MM.1S (cell line): Measurements from ENCODE around the gene NAALADL2.

Source experiments
- EZH2 ChIP-seq: fragments of 300-600 bp; sonication (generic); optimal IDR thresholded peaks from 2 replicates; pipeline ENCODE3; 2017; ENCODE audit warnings: low read depth, mild to moderate bottlenecking, antibody characterized with exemption, low read length, mixed read lengths
- TF ChIP-seq, protein P1 (sequence below): fragments of 300-600 bp; sonication (generic); IDR thresholded peaks from 2 replicates; pipeline ENCODE4 v1.5.1; 2016; ENCODE audit warnings: antibody characterized with exemption, low read length, mixed read lengths

DNA sequence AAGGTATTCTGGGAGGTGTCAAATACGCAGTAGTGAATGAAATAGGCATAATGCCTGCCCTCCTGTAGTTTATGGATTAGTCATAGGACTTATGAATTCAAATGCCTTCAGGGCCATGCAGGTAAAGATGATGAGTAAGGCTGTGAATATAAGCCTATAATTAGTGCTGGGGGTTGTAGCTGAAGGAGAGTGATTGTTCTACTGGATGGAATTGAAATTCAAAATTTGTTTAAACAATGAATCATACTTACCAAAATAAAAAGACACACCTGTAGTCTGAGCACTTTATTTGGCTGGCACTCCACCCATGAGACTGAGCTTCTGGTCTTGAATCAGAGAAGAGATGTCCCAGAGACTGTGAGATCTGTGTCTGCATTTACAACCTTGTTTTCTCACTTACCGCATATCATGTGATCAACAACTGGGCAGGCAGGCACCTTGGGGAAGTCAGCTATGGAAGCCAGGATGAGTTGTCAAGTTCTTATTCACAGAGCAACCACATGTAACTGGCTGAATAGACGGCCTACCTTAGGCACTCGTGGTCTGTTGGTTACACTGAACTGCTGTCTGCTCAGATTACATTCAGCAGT, 291.8 kb downstream of the NAALADL2 start:
- TF ChIP-seq, protein P1, sequence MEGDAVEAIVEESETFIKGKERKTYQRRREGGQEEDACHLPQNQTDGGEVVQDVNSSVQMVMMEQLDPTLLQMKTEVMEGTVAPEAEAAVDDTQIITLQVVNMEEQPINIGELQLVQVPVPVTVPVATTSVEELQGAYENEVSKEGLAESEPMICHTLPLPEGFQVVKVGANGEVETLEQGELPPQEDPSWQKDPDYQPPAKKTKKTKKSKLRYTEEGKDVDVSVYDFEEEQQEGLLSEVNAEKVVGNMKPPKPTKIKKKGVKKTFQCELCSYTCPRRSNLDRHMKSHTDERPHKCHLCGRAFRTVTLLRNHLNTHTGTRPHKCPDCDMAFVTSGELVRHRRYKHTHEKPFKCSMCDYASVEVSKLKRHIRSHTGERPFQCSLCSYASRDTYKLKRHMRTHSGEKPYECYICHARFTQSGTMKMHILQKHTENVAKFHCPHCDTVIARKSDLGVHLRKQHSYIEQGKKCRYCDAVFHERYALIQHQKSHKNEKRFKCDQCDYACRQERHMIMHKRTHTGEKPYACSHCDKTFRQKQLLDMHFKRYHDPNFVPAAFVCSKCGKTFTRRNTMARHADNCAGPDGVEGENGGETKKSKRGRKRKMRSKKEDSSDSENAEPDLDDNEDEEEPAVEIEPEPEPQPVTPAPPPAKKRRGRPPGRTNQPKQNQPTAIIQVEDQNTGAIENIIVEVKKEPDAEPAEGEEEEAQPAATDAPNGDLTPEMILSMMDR, result no peak
- no peak for TF ChIP-seq EZH2
